Spleen (tissue), 7 donors: ENCODE data around the gene FBXL13.

Source experiments
- CTCF ChIP-seq, 11 experiments: fragments of 200-600 bp in 7 of 11; fragments of 450-650 bp in 4 of 11; sonication (generic) in 4 of 11; IDR thresholded peaks in 8 of 11; conservative IDR thresholded peaks in 3 of 11; 1 replicate in 7 of 11; 2 replicates in 4 of 11; pipeline versions ENCODE4 v1.4.0 to v1.8.0; 2016 to 2021; ENCODE audit warnings: antibody characterized with exemption in 11 of 11, inconsistent platforms in 4 of 11, mild to moderate bottlenecking in 1 of 11
- POLR2A ChIP-seq, 3 donors: fragments of 450-650 bp; IDR thresholded peaks; one replicate each; pipeline ENCODE4 v1.5.1; 2017; ENCODE audit warnings: antibody characterized with exemption in 3 of 3, mild to moderate bottlenecking in 1 of 3
- donor health status: DM: no; HTN: no; CAD: no; lungs with moderate emphysema.
- donor health status: DM: no; HTN: no; CAD: no.
- donor health status: DM: no; HTN: no; CAD: no.

DNA sequence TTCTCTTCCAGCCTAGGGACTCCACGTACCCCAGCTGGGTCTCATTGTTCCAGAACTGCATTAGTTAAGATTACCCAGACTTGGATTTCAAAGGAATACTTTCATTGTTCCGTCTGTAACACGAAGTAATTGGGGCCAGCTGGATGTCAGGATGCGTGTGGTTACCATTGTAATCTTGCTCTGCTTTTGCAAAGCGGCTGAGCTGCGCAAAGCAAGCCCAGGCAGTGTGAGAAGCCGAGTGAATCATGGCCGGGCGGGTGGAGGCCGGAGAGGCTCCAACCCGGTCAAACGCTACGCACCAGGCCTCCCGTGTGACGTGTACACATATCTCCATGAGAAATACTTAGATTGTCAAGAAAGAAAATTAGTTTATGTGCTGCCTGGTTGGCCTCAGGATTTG lies 140.8 kb downstream of the FBXL13 start:
- TF ChIP-seq CTCF (IDR thresholded peaks at IDR 0.05 in 8 of 11, conservative IDR thresholded peaks at IDR 0.05 in 3 of 11) (no peak), POLR2A (IDR thresholded peaks at IDR 0.05) (no peak)
